WERI-Rb-1 (cell line): ENCODE results near the gene ACTRT2.

ENCODE experiments used
- DNase-seq: peaks from one replicate; pipeline ENCODE4 v3.0.0-alpha.2; 2020
- H3K27ac ChIP-seq: fragments of 250-450 bp; sonication (Bioruptor Pico); 2 replicates; pipeline ENCODE4 v1.5.1; 2020; ENCODE audit warnings: mild to moderate bottlenecking, moderate library complexity
- H3K27me3 ChIP-seq: fragments of 250-450 bp; sonication (Bioruptor Pico); 2 replicates; pipeline ENCODE4 v1.5.1; 2021; ENCODE audit warnings: mild to moderate bottlenecking, low read depth, moderate library complexity; ENCODE audit not compliant: insufficient read depth, severe bottlenecking
- H3K36me3 ChIP-seq: fragments of 250-450 bp; sonication (Bioruptor Pico); 2 replicates; pipeline ENCODE4 v1.5.1; 2020; ENCODE audit warnings: mild to moderate bottlenecking, moderate library complexity
- H3K4me3 ChIP-seq: 2 replicates; pipeline ENCODE4 v1.5.1; 2011; ENCODE audit warnings: low read depth, mild to moderate bottlenecking, control low read depth, low read length
- H3K9me3 ChIP-seq: fragments of 250-450 bp; sonication (Bioruptor Pico); 2 replicates; pipeline ENCODE4 v1.5.1; 2021; ENCODE audit warnings: mild to moderate bottlenecking, moderate library complexity; ENCODE audit not compliant: severe bottlenecking
- CTCF ChIP-seq: IDR thresholded peaks from 2 replicates; pipeline ENCODE4 v1.5.1; 2011; ENCODE audit warnings: low read depth, mild to moderate bottlenecking, control low read depth, inconsistent platforms, low read length

The ACTRT2 gene

GRCh38 chr1:2985694-2986548 is 35.3 kb upstream of the ACTRT2 start:
- DNase-seq, result no peak
- Histone ChIP-seq H3K36me3 (no peaks in the 10 kb centered on the region), H3K9me3 (no peaks in the 10 kb centered on the region), H3K4me3 (no peak overlapping the region), H3K27me3 (peaks cover 25% of the 10 kb centered on the region), H3K27ac (no peak overlapping the region)
- no peak for TF ChIP-seq CTCF

GRCh38 chr1:2986549-2987305 is 34.5 kb upstream of the ACTRT2 start:
- H3K36me3 ChIP-seq, result no peaks in the 10 kb centered on the region
- no peak overlapping the region for H3K4me3 ChIP-seq
- no peak for TF ChIP-seq CTCF
- DNase-seq, result no peak
- no peak overlapping the region for H3K27ac ChIP-seq
- H3K9me3 ChIP-seq, result no peaks in the 10 kb centered on the region
- peaks cover 32% of the 10 kb centered on the region for H3K27me3 ChIP-seq

GRCh38 chr1:2987773-2988172 is 33.5 kb upstream of the ACTRT2 start:
- Histone ChIP-seq H3K27ac (no peak overlapping the region), H3K9me3 (no peaks in the 10 kb centered on the region), H3K27me3 (peaks cover 36% of the 10 kb centered on the region), H3K36me3 (no peaks in the 10 kb centered on the region), H3K4me3 (no peak overlapping the region)
- no peak for DNase-seq
- no peak for TF ChIP-seq CTCF

GRCh38 chr1:2988256-2988655 is 33.0 kb upstream of the ACTRT2 start:
- H3K27ac ChIP-seq, result no peak overlapping the region
- H3K27me3 ChIP-seq, result peaks cover 36% of the 10 kb centered on the region
- no peaks in the 10 kb centered on the region for H3K9me3 ChIP-seq
- no peak for DNase-seq
- no peaks in the 10 kb centered on the region for H3K36me3 ChIP-seq
- TF ChIP-seq CTCF, result no peak
- no peak overlapping the region for H3K4me3 ChIP-seq

- no peaks in the 10 kb centered on the region for H3K36me3 ChIP-seq
- H3K27me3 ChIP-seq, result peaks cover 39% of the 10 kb centered on the region
- TF ChIP-seq CTCF, result no peak
- no peak overlapping the region for H3K27ac ChIP-seq
- H3K9me3 ChIP-seq, result peaks cover 2% of the 10 kb centered on the region
- no peak overlapping the region for H3K4me3 ChIP-seq
- DNase-seq, result no peak
These were observed 32.1 kb upstream of the ACTRT2 start for GRCh38 chr1:2989185-2989584.
